Panc1 (cell line): Measurements from ENCODE around the gene PADI2. TPM values are rescaled to one million over a fixed set of nuclear protein-coding genes. Genes with fewer than 3 reads are reported as not detected.
A peak's percentile ranks its signal among the peaks of the same experiment; 100 is the strongest.

Experiments used
- ATAC-seq: fragments of 200-7000 bp; cut with Tn5 transposase; 2 replicates; pipeline ENCODE4 v1.9.1; 2020; ENCODE audit warnings: mild to moderate bottlenecking, moderate library complexity
- BruUV-seq: library from RNA; stranded (reverse); fragments of 400-500 nt; replicated peaks from 2 replicates; lab custom pipeline; 2021; lab: Mats Ljungman, UMichigan
- CTCF ChIA-PET: fragments of 300-600 bp; sonication (Branson Sonifier 250); formaldehyde crosslinking; loops from one replicate; lab custom pipeline; 2022; ENCODE audit warnings: antibody characterized with exemption; lab: Charles Lee
- POLR2A ChIA-PET: fragments of 300-600 bp; sonication (Branson Sonifier 250); formaldehyde crosslinking; loops from one replicate; lab custom pipeline; 2022; ENCODE audit warnings: antibody characterized with exemption; lab: Charles Lee
- DNase-seq: peaks from one replicate; pipeline ENCODE4 v3.0.0-alpha.2; 2010; ENCODE audit warnings: low read depth, low spot score
- H3K27ac ChIP-seq: 2 replicates; pipeline ENCODE4 v1.5.1; 2011; ENCODE audit warnings: mild to moderate bottlenecking, low read length, inconsistent platforms
- H3K27me3 ChIP-seq: fragments of 200-500 bp; sonication (Bioruptor generic); 2 replicates; pipeline ENCODE4 v1.6.0; 2014; ENCODE audit warnings: low read length, inconsistent platforms; ENCODE audit not compliant: control insufficient read depth, insufficient read depth
- H3K36me3 ChIP-seq: fragments of 200-500 bp; sonication (Bioruptor generic); 2 replicates; pipeline ENCODE4 v1.5.1; 2014; ENCODE audit warnings: inconsistent platforms, mild to moderate bottlenecking, low read length, moderate library complexity; ENCODE audit not compliant: control insufficient read depth, insufficient read depth
- H3K4me1 ChIP-seq: 2 replicates; pipeline ENCODE4 v1.5.1; 2011; ENCODE audit warnings: inconsistent platforms, mild to moderate bottlenecking, low read length, moderate library complexity; ENCODE audit not compliant: control insufficient read depth, insufficient read depth
- H3K4me3 ChIP-seq, 2 experiments: 2 replicates each; pipeline ENCODE4 v1.5.1; 2011 to 2012; ENCODE audit warnings: low read depth in 2 of 2, low read length in 2 of 2, mild to moderate bottlenecking in 2 of 2, inconsistent platforms in 1 of 2, moderate library complexity in 1 of 2
- H3K9me3 ChIP-seq: fragments of 200-500 bp; sonication (Bioruptor generic); 2 replicates; pipeline ENCODE4 v1.5.1; 2014; ENCODE audit warnings: low read depth, mild to moderate bottlenecking, inconsistent platforms, low read length, moderate library complexity; ENCODE audit not compliant: control insufficient read depth, insufficient read depth
- POLR2AphosphoS5 ChIP-seq: IDR thresholded peaks from 2 replicates; pipeline ENCODE4 v1.6.1; 2012; ENCODE audit warnings: mild to moderate bottlenecking, low read depth, low read length, moderate library complexity
- SIN3A ChIP-seq: IDR thresholded peaks from 2 replicates; pipeline ENCODE4 v1.6.1; 2012; ENCODE audit warnings: low read depth, mild to moderate bottlenecking, low read length, moderate library complexity, borderline replicate concordance; ENCODE audit not compliant: insufficient read depth
- TCF7L2 ChIP-seq: IDR thresholded peaks from 2 replicates; pipeline ENCODE4 v1.6.1; 2011; ENCODE audit warnings: mild to moderate bottlenecking, low read depth, low read length, inconsistent platforms
- in situ Hi-C: cut with HindIII; loops from 2 replicates; pipeline ENCODE4 v1.10.0; 2016; ENCODE audit warnings: low sequenced_read_pairs, low pct_unique_long_range_greater_than_20kb
- intact Hi-C: fragments of 100-400 bp; cut with micrococcal nuclease; formaldehyde crosslinking; loops from one replicate; pipeline ENCODE4 v1.10.0; 2022; ENCODE audit not compliant: unreplicated experiment
- total RNA-seq: library from RNA; stranded (reverse); gene quantifications from one replicate; pipeline ENCODE4 v1.2.1, GENCODE V29; 2021; ENCODE audit not compliant: unreplicated experiment
- TF ChIP-seq, protein P1 (sequence below): fragments of 450-650 bp; IDR thresholded peaks from 2 replicates; pipeline ENCODE4 v1.5.1; 2017; ENCODE audit warnings: mild to moderate bottlenecking
- TF ChIP-seq, protein P2 (sequence below), 2 experiments: IDR thresholded peaks; 2 replicates each; pipeline ENCODE4 v1.6.1; 2011 to 2012; ENCODE audit warnings: low read depth in 2 of 2, control low read depth in 1 of 2, low read length in 1 of 2, mild to moderate bottlenecking in 1 of 2, moderate library complexity in 1 of 2; ENCODE audit not compliant: insufficient read depth in 1 of 2

PADI2 gene
- total RNA-seq, 1 experiment from 2014 or later, result 507 TPM

DNA sequence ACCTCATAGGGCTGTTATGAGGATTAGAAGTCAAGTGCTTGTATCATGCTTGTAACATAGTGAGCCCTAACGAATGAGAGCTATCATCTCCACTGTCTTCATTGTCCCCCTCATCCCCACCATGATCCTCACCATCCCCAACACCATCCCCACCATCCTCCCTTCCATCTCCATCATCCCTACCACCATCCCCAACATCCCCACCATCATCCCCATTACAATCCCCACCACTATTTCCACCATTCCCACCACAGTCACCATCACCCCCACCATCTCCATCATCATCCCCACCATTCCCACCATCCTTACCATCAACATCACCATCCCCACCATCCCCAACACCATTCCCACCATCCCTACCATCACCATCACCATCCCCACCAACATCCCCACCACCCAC, 46.6 kb upstream of the PADI2 start:
- DNase-seq (no peak), ATAC-seq (no peak)
- intact Hi-C loops (no loop called here), in situ Hi-C loops (no loop called here)
- Histone ChIP-seq H3K9me3 (no peaks in the 10 kb centered on the region), H3K4me3 (no peak overlapping the region), H3K27ac (no peak overlapping the region), H3K27me3 (no peaks in the 10 kb centered on the region), H3K36me3 (no peaks in the 10 kb centered on the region), H3K4me1 (peaks cover 46% of the 10 kb centered on the region)
- ChIA-PET POLR2A (no interaction called here), CTCF (no interaction called here)
- no TSS peak for BruUV-seq
- TF ChIP-seq POLR2AphosphoS5 (no peak), TCF7L2 (no peak), SIN3A (no peak)
- TF ChIP-seq, protein P1, sequence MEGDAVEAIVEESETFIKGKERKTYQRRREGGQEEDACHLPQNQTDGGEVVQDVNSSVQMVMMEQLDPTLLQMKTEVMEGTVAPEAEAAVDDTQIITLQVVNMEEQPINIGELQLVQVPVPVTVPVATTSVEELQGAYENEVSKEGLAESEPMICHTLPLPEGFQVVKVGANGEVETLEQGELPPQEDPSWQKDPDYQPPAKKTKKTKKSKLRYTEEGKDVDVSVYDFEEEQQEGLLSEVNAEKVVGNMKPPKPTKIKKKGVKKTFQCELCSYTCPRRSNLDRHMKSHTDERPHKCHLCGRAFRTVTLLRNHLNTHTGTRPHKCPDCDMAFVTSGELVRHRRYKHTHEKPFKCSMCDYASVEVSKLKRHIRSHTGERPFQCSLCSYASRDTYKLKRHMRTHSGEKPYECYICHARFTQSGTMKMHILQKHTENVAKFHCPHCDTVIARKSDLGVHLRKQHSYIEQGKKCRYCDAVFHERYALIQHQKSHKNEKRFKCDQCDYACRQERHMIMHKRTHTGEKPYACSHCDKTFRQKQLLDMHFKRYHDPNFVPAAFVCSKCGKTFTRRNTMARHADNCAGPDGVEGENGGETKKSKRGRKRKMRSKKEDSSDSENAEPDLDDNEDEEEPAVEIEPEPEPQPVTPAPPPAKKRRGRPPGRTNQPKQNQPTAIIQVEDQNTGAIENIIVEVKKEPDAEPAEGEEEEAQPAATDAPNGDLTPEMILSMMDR, result no peak
- TF ChIP-seq, protein P2, sequence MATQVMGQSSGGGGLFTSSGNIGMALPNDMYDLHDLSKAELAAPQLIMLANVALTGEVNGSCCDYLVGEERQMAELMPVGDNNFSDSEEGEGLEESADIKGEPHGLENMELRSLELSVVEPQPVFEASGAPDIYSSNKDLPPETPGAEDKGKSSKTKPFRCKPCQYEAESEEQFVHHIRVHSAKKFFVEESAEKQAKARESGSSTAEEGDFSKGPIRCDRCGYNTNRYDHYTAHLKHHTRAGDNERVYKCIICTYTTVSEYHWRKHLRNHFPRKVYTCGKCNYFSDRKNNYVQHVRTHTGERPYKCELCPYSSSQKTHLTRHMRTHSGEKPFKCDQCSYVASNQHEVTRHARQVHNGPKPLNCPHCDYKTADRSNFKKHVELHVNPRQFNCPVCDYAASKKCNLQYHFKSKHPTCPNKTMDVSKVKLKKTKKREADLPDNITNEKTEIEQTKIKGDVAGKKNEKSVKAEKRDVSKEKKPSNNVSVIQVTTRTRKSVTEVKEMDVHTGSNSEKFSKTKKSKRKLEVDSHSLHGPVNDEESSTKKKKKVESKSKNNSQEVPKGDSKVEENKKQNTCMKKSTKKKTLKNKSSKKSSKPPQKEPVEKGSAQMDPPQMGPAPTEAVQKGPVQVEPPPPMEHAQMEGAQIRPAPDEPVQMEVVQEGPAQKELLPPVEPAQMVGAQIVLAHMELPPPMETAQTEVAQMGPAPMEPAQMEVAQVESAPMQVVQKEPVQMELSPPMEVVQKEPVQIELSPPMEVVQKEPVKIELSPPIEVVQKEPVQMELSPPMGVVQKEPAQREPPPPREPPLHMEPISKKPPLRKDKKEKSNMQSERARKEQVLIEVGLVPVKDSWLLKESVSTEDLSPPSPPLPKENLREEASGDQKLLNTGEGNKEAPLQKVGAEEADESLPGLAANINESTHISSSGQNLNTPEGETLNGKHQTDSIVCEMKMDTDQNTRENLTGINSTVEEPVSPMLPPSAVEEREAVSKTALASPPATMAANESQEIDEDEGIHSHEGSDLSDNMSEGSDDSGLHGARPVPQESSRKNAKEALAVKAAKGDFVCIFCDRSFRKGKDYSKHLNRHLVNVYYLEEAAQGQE (IDR thresholded peaks at IDR 0.05; ENCODE audit: insufficient read depth in 1 of 2, low read depth in 2 of 2, low read length in 1 of 2), result no peak

DNA sequence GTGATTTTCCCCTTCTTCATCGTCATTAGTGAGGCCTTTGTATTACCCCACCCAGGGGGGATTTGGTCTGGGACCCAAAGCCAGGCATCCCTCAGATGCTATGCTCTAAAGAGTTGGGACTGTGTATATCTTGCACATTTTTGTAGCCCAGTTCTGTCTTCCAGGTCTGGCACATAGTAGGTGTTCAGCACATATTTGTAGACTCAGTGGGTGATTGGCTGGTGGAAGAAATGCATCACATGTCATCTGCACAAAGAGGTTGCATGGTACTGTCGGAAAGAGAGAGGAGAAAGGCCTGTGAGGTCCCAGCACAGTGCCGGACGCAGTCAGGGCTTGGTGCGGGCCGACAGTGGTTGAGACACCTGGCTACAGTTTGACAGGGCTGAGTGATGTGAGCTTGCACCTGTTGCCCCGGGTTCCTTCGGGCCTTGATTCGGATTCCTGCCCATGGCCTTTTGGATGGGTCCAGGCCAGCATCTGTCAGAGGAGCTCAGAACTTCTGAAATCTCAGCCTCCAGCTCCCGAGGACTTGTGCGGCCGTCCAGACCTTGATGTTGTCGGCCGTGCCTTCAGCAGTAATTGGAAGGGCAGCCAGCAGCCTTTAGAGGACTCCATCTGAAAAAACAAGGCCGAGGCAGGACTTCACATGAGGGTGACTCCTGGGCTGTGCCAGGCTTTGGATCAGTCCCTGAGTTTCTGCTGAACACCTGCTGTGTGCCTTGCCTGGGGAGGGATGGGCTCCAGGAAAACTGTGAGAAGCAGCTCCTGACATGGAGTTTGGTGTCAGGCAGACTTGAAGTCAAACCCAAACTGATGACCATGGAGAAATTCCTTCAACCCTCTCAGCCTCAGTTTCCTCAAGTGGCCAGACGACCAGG, 44.8 kb upstream of the PADI2 start:
- in situ Hi-C loops, result no loop called here
- H3K4me1 ChIP-seq, result peaks cover 31% of the 10 kb centered on the region
- H3K27ac ChIP-seq, result peak overlapping the region; percentile 64
- ChIA-PET CTCF (no interaction called here), POLR2A (no interaction called here)
- no peaks in the 10 kb centered on the region for H3K27me3 ChIP-seq
- TF ChIP-seq, protein P2 (IDR thresholded peaks at IDR 0.05; ENCODE audit: insufficient read depth in 1 of 2, low read depth in 2 of 2, low read length in 1 of 2), result no peak
- TF ChIP-seq POLR2AphosphoS5, result no peak
- H3K9me3 ChIP-seq, result no peaks in the 10 kb centered on the region
- BruUV-seq, result no TSS peak
- ATAC-seq, result no peak
- no peaks in the 10 kb centered on the region for H3K36me3 ChIP-seq
- H3K4me3 ChIP-seq, result no peak overlapping the region
- intact Hi-C loops, result no loop called here
- DNase-seq, result no peak
